GM19193 (cell line): ENCODE measurements around the gene RASGRP2.

Experiments used
- POLR2A ChIP-seq: IDR thresholded peaks from 4 replicates; pipeline ENCODE4 v1.6.1; 2011; ENCODE audit not compliant: insufficient read depth, insufficient read length; ENCODE audit errors: extremely low read depth

Gene RASGRP2

GRCh38 chr11:64723117-64723906, 20.6 kb downstream of the RASGRP2 start, which contains the start of gene NRXN2:
Gene NRXN2, minus strand, starts transcription at chr11:64723197. Its CDS starts 9,498 bp downstream, at chr11:64713699.
- no peak for TF ChIP-seq POLR2A

GRCh38 chr11:64722141-64723065, 21.5 kb downstream of the RASGRP2 start:
- no peak for TF ChIP-seq POLR2A

GRCh38 chr11:64721359-64721699, 22.6 kb downstream of the RASGRP2 start:
- TF ChIP-seq POLR2A = no peak

- no peak for TF ChIP-seq POLR2A
Measured at GRCh38 chr11:64720640-64721358, 23.1 kb downstream of the RASGRP2 start.

GRCh38 chr11:64720167-64720566, 23.8 kb downstream of the RASGRP2 start:
- no peak for TF ChIP-seq POLR2A

GRCh38 chr11:64719406-64719805, 24.5 kb downstream of the RASGRP2 start:
- TF ChIP-seq POLR2A = no peak

- TF ChIP-seq POLR2A = no peak
Measured at GRCh38 chr11:64718780-64719124, 25.2 kb downstream of the RASGRP2 start.

GRCh38 chr11:64718084-64718779, 25.7 kb downstream of the RASGRP2 start:
- TF ChIP-seq POLR2A = no peak

- TF ChIP-seq POLR2A = no peak
Measured at GRCh38 chr11:64717268-64717578, 26.7 kb downstream of the RASGRP2 start.

GRCh38 chr11:64716473-64717267, 27.3 kb downstream of the RASGRP2 start:
- no peak for TF ChIP-seq POLR2A

GRCh38 chr11:64715756-64716472, 28.0 kb downstream of the RASGRP2 start:
- TF ChIP-seq POLR2A = no peak

GRCh38 chr11:64715110-64715509, 28.8 kb downstream of the RASGRP2 start:
- TF ChIP-seq POLR2A = no peak

GRCh38 chr11:64714666-64715065, 29.3 kb downstream of the RASGRP2 start:
- no peak for TF ChIP-seq POLR2A
